Activated naive CD8-positive, alpha-beta T cell treated with anti-CD3 and anti-CD28 coated beads for 36 hours (primary cell): ENCODE data around the gene PLPPR1. TPM values are rescaled to one million over a fixed set of nuclear protein-coding genes. Genes with fewer than 3 reads are reported as not detected.

Source experiments
- DNase-seq: peaks from one replicate; pipeline ENCODE4 v3.0.0; 2021
- H3K27ac Mint-ChIP-seq: one replicate; pipeline ENCODE4 v1.8.0; 2022; ENCODE audit warnings: mild to moderate bottlenecking, moderate library complexity, mixed read lengths
- H3K27me3 Mint-ChIP-seq: one replicate; pipeline ENCODE4 v1.8.0; 2022; ENCODE audit warnings: mild to moderate bottlenecking, mixed read lengths
- H3K36me3 Mint-ChIP-seq: one replicate; pipeline ENCODE4 v1.8.0; 2021; ENCODE audit warnings: mild to moderate bottlenecking, mixed read lengths
- H3K4me1 Mint-ChIP-seq: one replicate; pipeline ENCODE4 v1.8.0; 2021; ENCODE audit warnings: mixed read lengths
- H3K4me3 Mint-ChIP-seq: one replicate; pipeline ENCODE4 v1.8.0; 2022; ENCODE audit warnings: mild to moderate bottlenecking, moderate library complexity, mixed read lengths
- H3K9me3 Mint-ChIP-seq: one replicate; pipeline ENCODE4 v1.8.0; 2022; ENCODE audit warnings: mixed read lengths
- total RNA-seq, 2 experiments: library from RNA; stranded (reverse); gene quantifications; one replicate each; pipeline ENCODE4 v1.2.3, GENCODE V29; 2021

PLPPR1 gene
- total RNA-seq, 2 experiments from 2014 or later: not detected

DNA sequence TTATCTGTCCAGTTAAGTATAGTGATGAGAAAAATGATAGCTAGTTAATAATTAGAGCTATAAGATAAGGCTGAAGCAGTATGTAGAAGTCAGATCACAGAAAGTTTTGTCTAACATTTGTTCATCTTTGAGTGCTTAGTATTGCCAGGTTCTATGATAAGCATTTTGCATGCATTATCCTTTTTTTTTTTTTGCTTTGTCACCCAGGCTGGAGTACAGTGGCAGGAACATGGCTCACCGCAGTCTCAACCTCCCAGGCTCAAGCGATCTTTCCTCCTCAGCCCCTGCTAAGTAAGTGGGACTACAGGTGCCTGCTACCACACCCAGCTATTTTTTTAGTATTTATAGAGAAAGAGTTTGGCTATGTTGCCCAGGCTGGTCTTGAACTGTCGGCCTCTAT, 338.8 kb downstream of the PLPPR1 start:
- H3K27me3 Mint-ChIP-seq: peaks cover 12% of the 10 kb centered on the region
- no peaks in the 10 kb centered on the region for H3K36me3 Mint-ChIP-seq
- H3K27ac Mint-ChIP-seq: no peak overlapping the region
- no peaks in the 10 kb centered on the region for H3K9me3 Mint-ChIP-seq
- DNase-seq: no peak
- no peak overlapping the region for H3K4me3 Mint-ChIP-seq
- H3K4me1 Mint-ChIP-seq: no peaks in the 10 kb centered on the region

DNA sequence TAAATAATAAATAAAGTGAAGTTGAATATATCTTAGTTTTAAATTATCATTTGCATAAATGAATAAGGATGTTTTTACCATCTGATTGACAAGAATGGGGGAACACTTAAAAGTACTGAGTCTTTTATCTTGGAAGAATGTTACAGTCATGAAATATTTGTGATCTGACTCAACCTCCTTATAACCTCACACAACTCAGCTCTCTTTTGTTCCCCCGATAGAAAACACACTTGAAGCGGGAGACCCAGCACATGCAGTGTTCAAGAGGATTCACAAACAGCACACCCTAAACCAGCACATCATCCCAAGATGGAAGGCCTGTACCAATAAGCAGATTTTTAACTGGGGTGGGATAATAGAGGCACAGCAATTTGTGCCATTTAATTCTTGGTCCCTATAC, 340.8 kb downstream of the PLPPR1 start:
- no peaks in the 10 kb centered on the region for H3K36me3 Mint-ChIP-seq
- no peak overlapping the region for H3K27ac Mint-ChIP-seq
- DNase-seq: no peak
- no peaks in the 10 kb centered on the region for H3K4me1 Mint-ChIP-seq
- no peak overlapping the region for H3K4me3 Mint-ChIP-seq
- no peaks in the 10 kb centered on the region for H3K9me3 Mint-ChIP-seq
- peaks cover 9% of the 10 kb centered on the region for H3K27me3 Mint-ChIP-seq

DNA sequence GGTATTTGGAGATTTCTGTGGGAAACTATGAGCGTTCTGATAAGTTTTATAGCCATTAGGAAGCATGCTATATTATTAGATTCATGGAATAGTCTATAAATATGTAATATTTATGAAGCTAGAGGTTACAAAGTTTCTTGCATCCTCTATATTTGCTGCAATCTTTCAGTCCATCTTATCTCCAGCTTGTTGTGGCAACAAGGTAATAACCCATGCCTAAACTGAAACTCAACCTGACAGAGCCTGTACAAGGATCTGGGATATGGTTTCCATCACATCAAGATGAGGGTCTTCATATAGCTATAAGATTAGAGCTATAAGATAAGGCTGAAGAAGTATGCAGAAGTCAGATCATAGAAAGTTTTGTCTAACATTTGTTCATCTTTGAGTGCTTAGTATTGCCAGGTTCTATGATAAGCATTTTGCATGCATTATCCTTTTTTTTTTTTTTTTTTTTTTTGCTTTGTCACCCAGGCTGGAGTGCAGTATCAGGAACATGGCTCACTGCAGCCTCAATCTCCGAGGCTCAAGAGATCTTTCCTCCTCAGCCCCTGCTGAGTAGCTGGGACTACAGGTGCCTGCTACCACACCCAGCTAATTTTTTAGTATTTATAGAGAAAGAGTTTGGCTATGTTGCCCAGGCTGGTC, 341.5 kb downstream of the PLPPR1 start:
- no peaks in the 10 kb centered on the region for H3K9me3 Mint-ChIP-seq
- H3K4me1 Mint-ChIP-seq: no peaks in the 10 kb centered on the region
- H3K36me3 Mint-ChIP-seq: no peaks in the 10 kb centered on the region
- no peak for DNase-seq
- no peak overlapping the region for H3K27ac Mint-ChIP-seq
- peaks cover 9% of the 10 kb centered on the region for H3K27me3 Mint-ChIP-seq
- no peak overlapping the region for H3K4me3 Mint-ChIP-seq

DNA sequence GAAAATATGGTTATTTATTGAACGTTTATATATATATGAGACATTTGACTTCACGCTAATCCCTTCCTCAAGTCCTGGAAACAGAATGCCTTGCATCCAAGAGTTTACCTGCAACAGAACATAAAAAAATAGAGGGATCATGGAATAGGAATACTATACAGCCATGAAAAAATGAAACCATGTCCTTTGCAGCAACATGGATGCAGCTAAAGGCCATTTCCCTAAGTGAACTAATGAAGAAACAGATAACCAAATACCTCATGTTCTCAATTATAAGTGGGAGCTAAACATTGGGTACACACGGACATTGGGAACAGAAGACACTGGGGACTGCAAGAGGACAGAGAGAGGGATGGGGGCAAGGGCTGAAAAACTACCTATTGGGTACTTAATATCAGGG, 343.3 kb downstream of the PLPPR1 start:
- no peaks in the 10 kb centered on the region for H3K36me3 Mint-ChIP-seq
- H3K4me3 Mint-ChIP-seq: no peak overlapping the region
- DNase-seq: no peak
- no peaks in the 10 kb centered on the region for H3K4me1 Mint-ChIP-seq
- peaks cover 13% of the 10 kb centered on the region for H3K27me3 Mint-ChIP-seq
- H3K27ac Mint-ChIP-seq: no peak overlapping the region
- H3K9me3 Mint-ChIP-seq: no peaks in the 10 kb centered on the region

DNA sequence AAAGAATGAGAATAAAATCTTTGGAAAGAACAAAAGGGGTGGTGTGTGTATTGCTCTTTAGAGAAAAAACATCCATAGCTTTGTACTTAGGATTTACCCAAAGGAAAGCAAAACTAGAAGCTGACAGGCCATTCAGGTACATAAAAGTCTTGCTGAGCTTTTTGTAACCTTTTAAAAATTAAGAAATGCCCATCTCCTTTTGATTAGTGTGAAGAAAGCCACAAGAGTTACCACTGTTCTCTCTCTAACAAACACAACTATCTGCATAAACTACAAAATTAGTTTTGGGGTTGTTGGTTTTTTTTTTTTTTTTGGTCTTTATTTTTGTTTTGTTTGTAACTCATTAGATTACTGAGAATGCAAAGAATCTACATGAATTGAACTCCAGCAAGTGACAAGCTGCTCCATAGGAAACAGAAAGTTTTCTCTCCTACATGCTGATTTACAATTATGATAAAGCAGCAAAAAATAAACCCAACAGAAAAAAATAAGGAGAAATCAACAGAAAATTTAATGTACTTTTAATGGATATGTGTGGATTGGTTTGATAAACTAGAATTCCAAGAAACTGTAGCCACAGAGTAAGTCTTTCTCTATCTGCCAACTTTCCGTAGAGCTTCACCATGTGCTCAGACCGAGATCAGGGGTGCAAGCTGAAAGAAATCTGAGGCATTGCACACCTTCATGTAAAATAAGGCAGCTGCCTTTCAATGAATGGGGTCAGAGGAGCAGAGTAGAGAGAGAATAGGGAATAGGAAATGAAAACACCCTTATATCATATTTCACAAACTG, 344.0 kb downstream of the PLPPR1 start:
- no peaks in the 10 kb centered on the region for H3K36me3 Mint-ChIP-seq
- DNase-seq: no peak
- H3K4me1 Mint-ChIP-seq: no peaks in the 10 kb centered on the region
- no peaks in the 10 kb centered on the region for H3K9me3 Mint-ChIP-seq
- H3K27ac Mint-ChIP-seq: no peak overlapping the region
- H3K27me3 Mint-ChIP-seq: peaks cover 7% of the 10 kb centered on the region
- no peak overlapping the region for H3K4me3 Mint-ChIP-seq
